ENCODE data around the gene KLF11. TPM values are rescaled to one million over a fixed set of nuclear protein-coding genes. Genes with fewer than 3 reads are reported as not detected.
A peak's percentile ranks its signal among the peaks of the same experiment; 100 is the strongest.

The KLF11 gene
- total and polyA plus RNA-seq, 9 of the 15 experiments (the other 6 are each of a cell fraction or from before 2014, with no cell fraction given) = 2.1 to 13.4 (median 6.5) TPM

GRCh38 chr2:10028988-10029874, 14.1 kb upstream of the KLF11 start (continued):
- 0 out of 2 replicates have a peak, but pooled peaks have one; percentile 50 for TF ChIP-seq ZBTB40 (IDR thresholded peaks at IDR 0.05)
- TF ChIP-seq ZBTB40 (CRISPR knock-in tag; IDR thresholded peaks at IDR 0.05) = no peak
- peak; percentile 60 for TF ChIP-seq MEIS2 (IDR thresholded peaks at IDR 0.05; ENCODE audit: partially characterized antibody)
- TF ChIP-seq SUPT5H (IDR thresholded peaks at IDR 0.05) = peak; percentile 79
- TF ChIP-seq FOXK1 (CRISPR knock-in tag; IDR thresholded peaks at IDR 0.05; ENCODE audit: borderline replicate concordance) = peak; percentile 50; the same call in 1 of the 2 replicates
- TF ChIP-seq TOE1 (IDR thresholded peaks at IDR 0.05; ENCODE audit: borderline replicate concordance) = no peak
- no peak for TF ChIP-seq TOE1 (CRISPR knock-in tag; IDR thresholded peaks at IDR 0.05; ENCODE audit: borderline replicate concordance, low read depth)
- TF ChIP-seq HDAC1 (IDR thresholded peaks at IDR 0.05) = peak in 1 of 2 experiments; percentile 43; a peak in 2 of 4 replicates
- no peak; the same call in 1 of the 2 replicates for TF ChIP-seq ATF4 (CRISPR knock-in tag; IDR thresholded peaks at IDR 0.05)
- TF ChIP-seq ILK (tag; IDR thresholded peaks at IDR 0.05; ENCODE audit: borderline replicate concordance, low read depth) = no peak
- TF ChIP-seq ARID2 (IDR thresholded peaks at IDR 0.05) = no peak
- TF ChIP-seq EP300 (IDR thresholded peaks at IDR 0.05; ENCODE audit: low read length) = peak; percentile 56; the same call in 1 of the 2 replicates
- no peak for TF ChIP-seq ATF1 (CRISPR knock-in tag; IDR thresholded peaks at IDR 0.05)
- peak; percentile 20; the same call in 1 of the 2 replicates for TF ChIP-seq ATF1 (tag; IDR thresholded peaks at IDR 0.05)
- peak; percentile 86 for TF ChIP-seq RBFOX2 (IDR thresholded peaks at IDR 0.05; ENCODE audit: low read depth, low read length)
- TF ChIP-seq ZFP91 (CRISPR knock-in tag; IDR thresholded peaks at IDR 0.05) = no peak; the same call in 1 of the 2 replicates
